ENCODE results near the gene PCLO. TPM values are rescaled to one million over a fixed set of nuclear protein-coding genes. Genes with fewer than 3 reads are reported as not detected.
A peak's percentile ranks its signal among the peaks of the same experiment; 100 is the strongest.

The PCLO gene
- total RNA-seq, 1 donor from 2014 or later, result 10.8 TPM

GRCh38 chr7:82741493-82741892 is 421.2 kb downstream of the PCLO start:
- intact Hi-C loops (cut with DNase I), result no loop called here
- Histone ChIP-seq H3K4me1 (no peaks in the 10 kb centered on the region), H3K27me3 (no peaks in the 10 kb centered on the region), H3K4me3 (no peak overlapping the region), H3K36me3 (no peaks in the 10 kb centered on the region), H3K27ac (no peak overlapping the region), H3K9me3 (no peaks in the 10 kb centered on the region)
- TF ChIP-seq POLR2A (IDR thresholded peaks at IDR 0.05), result no peak
- TF ChIP-seq, protein P1, sequence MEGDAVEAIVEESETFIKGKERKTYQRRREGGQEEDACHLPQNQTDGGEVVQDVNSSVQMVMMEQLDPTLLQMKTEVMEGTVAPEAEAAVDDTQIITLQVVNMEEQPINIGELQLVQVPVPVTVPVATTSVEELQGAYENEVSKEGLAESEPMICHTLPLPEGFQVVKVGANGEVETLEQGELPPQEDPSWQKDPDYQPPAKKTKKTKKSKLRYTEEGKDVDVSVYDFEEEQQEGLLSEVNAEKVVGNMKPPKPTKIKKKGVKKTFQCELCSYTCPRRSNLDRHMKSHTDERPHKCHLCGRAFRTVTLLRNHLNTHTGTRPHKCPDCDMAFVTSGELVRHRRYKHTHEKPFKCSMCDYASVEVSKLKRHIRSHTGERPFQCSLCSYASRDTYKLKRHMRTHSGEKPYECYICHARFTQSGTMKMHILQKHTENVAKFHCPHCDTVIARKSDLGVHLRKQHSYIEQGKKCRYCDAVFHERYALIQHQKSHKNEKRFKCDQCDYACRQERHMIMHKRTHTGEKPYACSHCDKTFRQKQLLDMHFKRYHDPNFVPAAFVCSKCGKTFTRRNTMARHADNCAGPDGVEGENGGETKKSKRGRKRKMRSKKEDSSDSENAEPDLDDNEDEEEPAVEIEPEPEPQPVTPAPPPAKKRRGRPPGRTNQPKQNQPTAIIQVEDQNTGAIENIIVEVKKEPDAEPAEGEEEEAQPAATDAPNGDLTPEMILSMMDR (IDR thresholded peaks at IDR 0.05), result no peak
- TF ChIP-seq POLR2AphosphoS5 (IDR thresholded peaks at IDR 0.05; ENCODE audit: insufficient read depth in 1 of 2, low read depth in 1 of 2), result no peak
- DNase-seq (ENCODE audit: extremely low spot score in 2 of 2), result no peak

GRCh38 chr7:82740246-82740848 is 422.3 kb downstream of the PCLO start:
- Histone ChIP-seq H3K36me3 (no peaks in the 10 kb centered on the region), H3K4me3 (no peak overlapping the region), H3K4me1 (no peaks in the 10 kb centered on the region), H3K27me3 (no peaks in the 10 kb centered on the region), H3K27ac (no peak overlapping the region), H3K9me3 (no peaks in the 10 kb centered on the region)
- intact Hi-C loops (cut with DNase I), result no loop called here
- DNase-seq (ENCODE audit: extremely low spot score in 2 of 2), result no peak
- TF ChIP-seq, protein P1 (IDR thresholded peaks at IDR 0.05), result peak in 1 of 3 experiments; percentile 14
- TF ChIP-seq POLR2AphosphoS5 (IDR thresholded peaks at IDR 0.05; ENCODE audit: insufficient read depth in 1 of 2, low read depth in 1 of 2), result no peak

DNA sequence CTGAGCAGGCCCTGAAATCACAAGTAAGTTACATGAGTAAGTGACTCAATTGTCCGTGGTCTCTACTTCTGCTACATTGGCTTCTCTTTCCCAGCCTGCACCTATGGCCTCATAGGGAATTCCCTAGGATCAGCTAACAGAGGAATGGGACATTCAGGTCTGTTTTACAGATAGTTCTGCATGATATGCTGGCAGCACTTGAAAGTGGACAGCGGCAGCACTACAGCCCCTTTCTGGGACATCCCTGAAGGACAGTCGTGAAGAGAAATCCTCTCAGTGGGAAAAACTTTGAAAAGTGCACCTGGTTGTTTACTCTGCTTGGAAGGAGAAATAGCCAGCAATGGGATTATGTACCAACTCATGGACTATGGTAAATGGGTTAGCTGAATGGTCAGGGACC is 426.1 kb downstream of the PCLO start:
- intact Hi-C loops (cut with DNase I), result no loop called here
- TF ChIP-seq POLR2AphosphoS5 (IDR thresholded peaks at IDR 0.05; ENCODE audit: insufficient read depth in 1 of 2, low read depth in 1 of 2) (no peak), POLR2A (IDR thresholded peaks at IDR 0.05) (no peak)
- TF ChIP-seq, protein P1 (IDR thresholded peaks at IDR 0.05), result no peak
- H3K4me1 ChIP-seq, result no peaks in the 10 kb centered on the region
- H3K27me3 ChIP-seq, result no peaks in the 10 kb centered on the region
- H3K36me3 ChIP-seq, result no peaks in the 10 kb centered on the region
- H3K27ac ChIP-seq, result no peak overlapping the region
- no peaks in the 10 kb centered on the region for H3K9me3 ChIP-seq
- DNase-seq (ENCODE audit: extremely low spot score in 2 of 2), result no peak
- no peak overlapping the region for H3K4me3 ChIP-seq

DNA sequence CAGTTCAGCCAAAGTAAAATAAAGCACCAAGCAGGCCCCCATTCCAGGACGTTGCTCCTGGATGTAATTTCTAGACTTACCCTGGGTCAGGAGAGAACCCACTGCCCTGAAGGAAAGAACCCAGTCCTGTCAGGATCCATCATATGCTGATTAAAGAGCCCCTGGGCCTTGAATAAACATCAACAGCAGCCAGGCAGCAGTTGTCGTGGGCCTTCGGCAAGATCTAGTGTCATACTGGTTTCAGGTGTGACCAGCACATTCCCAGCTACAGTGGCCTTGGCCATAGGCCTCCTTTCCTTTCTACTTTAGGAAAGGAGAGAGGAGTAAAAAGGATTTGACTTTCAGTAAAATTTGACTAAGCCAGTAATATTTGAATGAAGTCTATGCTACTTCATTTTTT is 430.0 kb downstream of the PCLO start:
- no peak overlapping the region for H3K4me3 ChIP-seq
- no peak for DNase-seq (ENCODE audit: extremely low spot score in 2 of 2)
- intact Hi-C loops (cut with DNase I), result no loop called here
- TF ChIP-seq POLR2AphosphoS5 (IDR thresholded peaks at IDR 0.05; ENCODE audit: insufficient read depth in 1 of 2, low read depth in 1 of 2) (no peak), POLR2A (IDR thresholded peaks at IDR 0.05) (no peak)
- TF ChIP-seq, protein P1 (IDR thresholded peaks at IDR 0.05), result no peak
- no peaks in the 10 kb centered on the region for H3K4me1 ChIP-seq
- no peaks in the 10 kb centered on the region for H3K9me3 ChIP-seq
- H3K36me3 ChIP-seq, result no peaks in the 10 kb centered on the region
- H3K27me3 ChIP-seq, result no peaks in the 10 kb centered on the region
- no peak overlapping the region for H3K27ac ChIP-seq

GRCh38 chr7:82729172-82730030 is 433.3 kb downstream of the PCLO start:
- intact Hi-C loops (cut with DNase I), result no loop called here
- DNase-seq (ENCODE audit: extremely low spot score in 2 of 2), result no peak
- no peak overlapping the region for H3K27ac ChIP-seq
- no peaks in the 10 kb centered on the region for H3K9me3 ChIP-seq
- no peaks in the 10 kb centered on the region for H3K27me3 ChIP-seq
- H3K4me1 ChIP-seq, result no peaks in the 10 kb centered on the region
- no peak overlapping the region for H3K4me3 ChIP-seq
- H3K36me3 ChIP-seq, result no peaks in the 10 kb centered on the region
- TF ChIP-seq POLR2AphosphoS5 (IDR thresholded peaks at IDR 0.05; ENCODE audit: insufficient read depth in 1 of 2, low read depth in 1 of 2), result peak in 1 of 2 donors; percentile 52
- TF ChIP-seq, protein P1 (IDR thresholded peaks at IDR 0.05), result no peak

Data from vagina (tissue), 2 donors.